Cardiac septum (tissue), 1 donor: ENCODE measurements around the gene SELENOF. TPM values are rescaled to one million over a fixed set of nuclear protein-coding genes. Genes with fewer than 3 reads are reported as not detected.
"Not testable (repeated sequence)": the region's sequence is repeated elsewhere in the genome, so short reads cannot be mapped to it uniquely, and the experiment has no call there.

ENCODE experiments used
- DNase-seq: peaks from one replicate; pipeline ENCODE4 v3.0.0-alpha.2; 2020; ENCODE audit warnings: low spot score
- intact Hi-C: fragments of 100-400 bp; cut with DNase I; formaldehyde crosslinking; loops from one replicate; pipeline ENCODE4 v1.14.0; 2022
- total RNA-seq: library from RNA; stranded (reverse); fragmentation: NEBNext Ultra II Directional; extraction: Animal tissue kit (Norgen Biotek cat#: 25700); gene quantifications from one replicate; pipeline ENCODE4 v1.2.1, GENCODE V29; 2021
- donor health status: DM: no; HTN: no; CAD: no.

Gene SELENOF
- total RNA-seq, 1 donor from 2014 or later = 80.7 TPM

GRCh38 chr1:86924324-86924960 is 10.5 kb upstream of the SELENOF start:
- DNase-seq = no peak
- intact Hi-C loops = no loop called here

DNA sequence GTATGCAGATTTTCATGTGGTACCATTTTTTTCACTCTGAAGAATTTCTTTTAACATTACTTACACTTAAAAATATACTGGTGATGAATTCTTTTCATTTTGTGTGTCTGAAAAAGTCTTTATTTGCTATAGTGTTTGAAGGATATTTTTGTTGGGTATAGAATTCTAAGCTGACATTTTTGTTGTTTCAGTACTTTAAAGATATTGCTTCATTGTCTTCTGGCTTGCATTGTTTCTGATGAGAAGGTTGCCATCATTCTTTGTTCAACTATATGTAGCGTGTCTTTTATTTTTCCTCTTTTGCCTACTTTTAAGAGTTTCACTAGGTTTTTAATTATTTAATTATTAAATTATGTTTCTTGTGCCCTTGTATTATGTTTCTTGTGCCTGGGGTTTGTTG is 8.5 kb upstream of the SELENOF start:
- DNase-seq = no peak
- intact Hi-C loops = no loop called here

GRCh38 chr1:86916752-86917151 is 2.8 kb upstream of the SELENOF start:
- intact Hi-C loops = loop anchor here (10.0 kb wide), 2 partner anchors 212 to 522 kb away; partner anchors contain the start of genes ODF2L and SH3GLB1
- no peak for DNase-seq

- DNase-seq = no peak
- intact Hi-C loops = loop anchor here (10.0 kb wide), 2 partner anchors 211 to 521 kb away; partner anchors contain the start of genes ODF2L and SH3GLB1
Observed at GRCh38 chr1:86915737-86916235, 1.9 kb upstream of the SELENOF start.

GRCh38 chr1:86914998-86915736 is 1.2 kb upstream of the SELENOF start:
- DNase-seq = peak; percentile 77
- intact Hi-C loops = loop anchor here (5.0 to 10.0 kb wide), 3 partner anchors 138 to 520 kb away; partner anchors contain the start of genes ODF2L and SH3GLB1

DNA sequence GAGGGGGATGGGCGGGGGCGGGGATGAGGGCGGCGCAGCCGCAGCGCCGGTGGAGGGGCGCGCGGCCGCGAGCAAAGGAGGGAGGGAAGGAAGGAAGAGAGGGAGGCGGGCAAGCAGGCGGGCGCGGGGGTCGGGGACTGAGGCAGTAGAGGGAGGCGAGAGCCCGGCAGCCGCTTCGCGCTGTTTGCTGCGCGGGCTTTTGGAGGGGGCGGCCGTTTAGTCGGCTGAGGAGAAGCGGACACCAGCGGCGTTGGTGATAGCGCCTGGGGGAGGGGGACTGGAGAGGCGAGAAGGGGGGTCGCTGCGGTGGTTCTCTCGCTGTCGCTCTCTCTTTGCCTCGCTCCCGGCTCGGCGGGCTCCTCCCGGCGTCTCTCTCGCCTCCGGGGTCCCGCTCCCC is 673 bp upstream of the SELENOF start, which contains the start of gene HS2ST1:
Gene HS2ST1, plus strand, starts transcription at position 35 of the 397 bp plus-strand sequence.
- no peak for DNase-seq
- intact Hi-C loops = loop anchor here (5.0 to 10.0 kb wide), 3 partner anchors 137 to 520 kb away; partner anchors contain the start of genes ODF2L and SH3GLB1

- DNase-seq = no peak
- intact Hi-C loops = loop anchor here (5.0 to 10.0 kb wide), 3 partner anchors 136 to 519 kb away; partner anchors contain the start of genes ODF2L and SH3GLB1
Observed at GRCh38 chr1:86913399-86913895, 479 bp downstream of the SELENOF start.

GRCh38 chr1:86912281-86912900 is 1.5 kb downstream of the SELENOF start:
- intact Hi-C loops = loop anchor here (5.0 to 10.0 kb wide), 3 partner anchors 135 to 518 kb away; partner anchors contain the start of genes ODF2L and SH3GLB1
- no peak for DNase-seq

GRCh38 chr1:86906419-86906818 is 7.5 kb downstream of the SELENOF start:
- DNase-seq = no peak
- intact Hi-C loops = no loop called here

GRCh38 chr1:86905875-86906274 is 8.1 kb downstream of the SELENOF start:
- DNase-seq = no peak
- intact Hi-C loops = no loop called here

DNA sequence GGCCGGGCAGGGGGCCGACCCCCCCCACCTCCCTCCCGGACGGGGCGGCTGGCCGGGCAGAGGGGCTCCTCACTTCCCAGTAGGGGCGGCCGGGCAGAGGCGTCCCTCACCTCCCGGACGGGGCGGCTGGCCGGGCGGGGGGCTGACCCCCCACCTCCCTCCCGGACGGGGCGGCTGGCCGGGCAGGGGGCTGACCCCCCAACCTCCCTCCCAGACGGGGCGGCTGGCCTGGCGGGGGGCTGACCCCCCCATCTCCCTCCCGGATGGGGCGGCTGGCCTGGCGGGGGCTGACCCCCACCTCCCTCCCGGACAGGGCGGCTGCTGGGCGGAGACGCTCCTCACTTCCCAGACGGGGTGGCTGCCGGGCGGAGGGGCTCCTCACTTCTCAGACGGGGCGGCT is 14.5 kb downstream of the SELENOF start:
- intact Hi-C loops, DNase-seq: not testable (repeated sequence)

- intact Hi-C loops = no loop called here
- DNase-seq = no peak
Observed at GRCh38 chr1:86888327-86888726, 25.6 kb downstream of the SELENOF start.

DNA sequence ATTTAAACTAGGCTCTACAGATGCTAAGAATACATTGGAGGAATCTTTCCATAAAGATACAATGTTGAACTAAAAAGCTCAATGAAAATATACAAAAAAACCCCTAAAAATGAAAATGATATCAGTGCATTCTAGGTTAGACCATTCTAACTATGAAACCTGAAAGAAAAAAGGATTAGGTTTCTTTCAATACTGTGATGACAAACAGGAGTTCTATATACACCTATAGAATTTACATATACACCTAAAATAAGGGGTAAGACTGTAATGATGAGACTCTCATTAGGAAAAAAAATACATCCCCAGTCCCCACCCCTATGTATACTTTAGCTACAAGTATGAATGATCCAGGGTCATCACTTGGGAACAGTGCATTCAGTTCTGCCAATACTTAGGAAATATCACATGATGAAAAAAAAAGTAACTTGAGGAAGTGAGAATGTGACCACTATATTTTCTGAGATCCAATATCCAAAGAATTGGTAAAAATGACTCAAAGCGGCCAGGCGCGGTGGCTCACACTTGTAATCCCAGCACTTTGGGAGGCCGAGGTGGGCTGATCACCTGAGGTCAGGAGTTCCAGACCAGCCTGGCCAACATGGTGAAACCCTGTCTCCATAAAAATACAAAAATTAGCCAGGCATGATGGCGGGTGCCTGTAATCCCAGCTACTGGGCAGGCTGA is 26.3 kb downstream of the SELENOF start:
- no peak for DNase-seq
- intact Hi-C loops = no loop called here

GRCh38 chr1:86875722-86876121 is 38.2 kb downstream of the SELENOF start:
- DNase-seq = no peak
- intact Hi-C loops = no loop called here

- intact Hi-C loops = no loop called here
- no peak for DNase-seq
Observed at GRCh38 chr1:86872086-86872485, 41.8 kb downstream of the SELENOF start.

GRCh38 chr1:86871001-86871400 is 42.9 kb downstream of the SELENOF start:
- intact Hi-C loops = no loop called here
- DNase-seq = no peak

DNA sequence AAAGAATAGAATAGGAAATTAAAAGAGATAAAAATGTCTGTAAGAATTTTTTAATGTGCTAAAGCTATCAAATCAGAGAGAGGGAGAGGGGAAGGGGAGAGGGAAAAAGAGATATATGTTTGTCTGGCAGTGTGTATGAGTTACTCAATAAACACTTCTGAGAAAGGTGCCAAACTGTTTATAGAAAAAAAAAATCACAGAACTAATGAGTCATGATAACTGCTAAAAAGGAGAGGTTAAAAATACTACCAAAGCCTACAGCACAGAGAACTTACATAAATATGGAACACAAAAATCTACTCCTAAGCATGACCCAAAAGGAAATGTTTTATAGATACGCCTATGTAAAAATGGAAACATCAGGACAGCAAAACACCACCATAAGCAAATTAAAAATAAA is 45.4 kb downstream of the SELENOF start:
- no peak for DNase-seq
- intact Hi-C loops = no loop called here

GRCh38 chr1:86867278-86867677 is 46.6 kb downstream of the SELENOF start:
- intact Hi-C loops, DNase-seq: not testable (repeated sequence)

GRCh38 chr1:86866665-86867064 is 47.3 kb downstream of the SELENOF start:
- DNase-seq = no peak
- intact Hi-C loops = no loop called here
